ENCODE results near the gene ARF1. TPM values are rescaled to one million over a fixed set of nuclear protein-coding genes. Genes with fewer than 3 reads are reported as not detected.

ARF1 gene
- total RNA-seq, 1 experiment from 2014 or later, result 292 TPM

DNA sequence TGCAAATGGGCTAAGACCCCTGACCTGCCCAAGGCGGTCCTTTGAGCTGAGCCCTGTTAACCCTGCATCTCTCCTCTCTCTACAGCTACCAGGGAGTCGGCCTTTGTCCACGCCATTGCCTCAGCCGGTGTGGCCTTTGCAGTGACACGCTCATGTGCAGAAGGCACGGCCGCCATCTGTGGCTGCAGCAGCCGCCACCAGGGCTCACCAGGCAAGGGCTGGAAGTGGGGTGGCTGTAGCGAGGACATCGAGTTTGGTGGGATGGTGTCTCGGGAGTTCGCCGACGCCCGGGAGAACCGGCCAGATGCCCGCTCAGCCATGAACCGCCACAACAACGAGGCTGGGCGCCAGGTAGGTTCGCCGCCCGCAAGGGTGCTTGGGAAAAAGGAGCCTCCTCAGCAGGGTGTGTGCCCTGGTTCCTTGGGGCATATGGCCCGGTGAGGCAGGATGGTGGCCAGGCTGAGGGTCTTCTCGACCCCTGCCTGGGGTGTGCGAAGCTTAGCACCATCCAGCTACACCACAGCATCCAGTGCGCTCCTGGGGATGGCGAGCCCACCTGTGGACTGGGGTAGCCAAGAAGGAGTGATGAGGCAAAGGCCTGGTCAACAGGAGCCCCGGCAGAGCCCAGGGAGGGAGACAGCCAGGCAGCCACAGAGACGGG, 31.8 kb upstream of the ARF1 start:
- DNase-seq (ENCODE audit: low spot score), result no peak

DNA sequence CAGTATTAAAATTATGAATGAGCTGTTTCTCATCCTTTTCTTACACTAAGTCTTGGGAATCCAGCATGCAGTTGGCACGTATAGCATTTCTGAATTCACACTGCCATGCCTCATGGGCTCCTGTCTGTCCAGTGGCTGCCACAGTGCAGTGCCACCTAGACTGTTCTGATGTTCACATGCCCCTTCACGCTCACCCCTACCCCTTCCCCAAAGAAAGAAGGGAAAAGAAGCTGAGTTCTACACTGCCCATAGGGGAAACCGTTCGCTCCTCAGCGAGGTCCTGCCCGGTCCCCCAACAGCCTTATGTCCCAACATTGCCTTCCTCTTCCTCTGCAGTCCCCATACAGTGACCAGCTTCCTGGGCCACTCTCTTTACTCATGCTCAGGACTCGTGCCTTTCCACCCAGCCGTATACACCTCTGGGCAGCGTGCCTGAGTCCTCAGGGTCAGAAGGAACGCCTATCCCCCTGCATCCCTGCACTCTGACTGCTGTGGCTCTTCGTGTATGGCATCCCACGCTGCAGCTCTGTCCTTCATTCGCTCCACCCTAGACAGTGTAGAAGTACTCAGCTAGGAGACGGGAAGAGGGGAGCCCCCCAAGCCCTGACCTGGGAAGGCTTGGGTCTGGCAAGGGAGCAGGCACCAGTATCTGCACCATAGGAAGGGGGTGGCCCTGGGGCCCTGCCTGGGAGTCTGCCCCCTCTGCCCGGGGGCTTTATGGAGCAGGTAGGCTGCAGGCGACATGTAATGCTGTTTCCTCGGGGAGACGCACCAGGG, 24.1 kb upstream of the ARF1 start:
- DNase-seq (ENCODE audit: low spot score), result no peak

DNA sequence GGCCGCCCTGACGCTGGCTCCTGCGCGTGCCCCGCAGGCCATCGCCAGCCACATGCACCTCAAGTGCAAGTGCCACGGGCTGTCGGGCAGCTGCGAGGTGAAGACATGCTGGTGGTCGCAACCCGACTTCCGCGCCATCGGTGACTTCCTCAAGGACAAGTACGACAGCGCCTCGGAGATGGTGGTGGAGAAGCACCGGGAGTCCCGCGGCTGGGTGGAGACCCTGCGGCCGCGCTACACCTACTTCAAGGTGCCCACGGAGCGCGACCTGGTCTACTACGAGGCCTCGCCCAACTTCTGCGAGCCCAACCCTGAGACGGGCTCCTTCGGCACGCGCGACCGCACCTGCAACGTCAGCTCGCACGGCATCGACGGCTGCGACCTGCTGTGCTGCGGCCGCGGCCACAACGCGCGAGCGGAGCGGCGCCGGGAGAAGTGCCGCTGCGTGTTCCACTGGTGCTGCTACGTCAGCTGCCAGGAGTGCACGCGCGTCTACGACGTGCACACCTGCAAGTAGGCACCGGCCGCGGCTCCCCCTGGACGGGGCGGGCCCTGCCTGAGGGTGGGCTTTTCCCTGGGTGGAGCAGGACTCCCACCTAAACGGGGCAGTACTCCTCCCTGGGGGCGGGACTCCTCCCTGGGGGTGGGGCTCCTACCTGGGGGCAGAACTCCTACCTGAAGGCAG, 23.4 kb upstream of the ARF1 start:
- no peak for DNase-seq (ENCODE audit: low spot score)

DNA sequence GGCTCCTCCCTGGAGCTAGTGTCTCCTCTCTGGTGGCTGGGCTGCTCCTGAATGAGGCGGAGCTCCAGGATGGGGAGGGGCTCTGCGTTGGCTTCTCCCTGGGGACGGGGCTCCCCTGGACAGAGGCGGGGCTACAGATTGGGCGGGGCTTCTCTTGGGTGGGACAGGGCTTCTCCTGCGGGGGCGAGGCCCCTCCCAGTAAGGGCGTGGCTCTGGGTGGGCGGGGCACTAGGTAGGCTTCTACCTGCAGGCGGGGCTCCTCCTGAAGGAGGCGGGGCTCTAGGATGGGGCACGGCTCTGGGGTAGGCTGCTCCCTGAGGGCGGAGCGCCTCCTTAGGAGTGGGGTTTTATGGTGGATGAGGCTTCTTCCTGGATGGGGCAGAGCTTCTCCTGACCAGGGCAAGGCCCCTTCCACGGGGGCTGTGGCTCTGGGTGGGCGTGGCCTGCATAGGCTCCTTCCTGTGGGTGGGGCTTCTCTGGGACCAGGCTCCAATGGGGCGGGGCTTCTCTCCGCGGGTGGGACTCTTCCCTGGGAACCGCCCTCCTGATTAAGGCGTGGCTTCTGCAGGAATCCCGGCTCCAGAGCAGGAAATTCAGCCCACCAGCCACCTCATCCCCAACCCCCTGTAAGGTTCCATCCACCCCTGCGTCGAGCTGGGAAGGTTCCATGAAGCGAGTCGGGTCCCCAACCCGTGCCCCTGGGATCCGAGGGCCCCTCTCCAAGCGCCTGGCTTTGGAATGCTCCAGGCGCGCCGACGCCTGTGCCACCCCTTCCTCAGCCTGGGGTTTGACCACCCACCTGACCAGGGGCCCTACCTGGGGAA, 22.7 kb upstream of the ARF1 start:
- no peak for DNase-seq (ENCODE audit: low spot score)

DNA sequence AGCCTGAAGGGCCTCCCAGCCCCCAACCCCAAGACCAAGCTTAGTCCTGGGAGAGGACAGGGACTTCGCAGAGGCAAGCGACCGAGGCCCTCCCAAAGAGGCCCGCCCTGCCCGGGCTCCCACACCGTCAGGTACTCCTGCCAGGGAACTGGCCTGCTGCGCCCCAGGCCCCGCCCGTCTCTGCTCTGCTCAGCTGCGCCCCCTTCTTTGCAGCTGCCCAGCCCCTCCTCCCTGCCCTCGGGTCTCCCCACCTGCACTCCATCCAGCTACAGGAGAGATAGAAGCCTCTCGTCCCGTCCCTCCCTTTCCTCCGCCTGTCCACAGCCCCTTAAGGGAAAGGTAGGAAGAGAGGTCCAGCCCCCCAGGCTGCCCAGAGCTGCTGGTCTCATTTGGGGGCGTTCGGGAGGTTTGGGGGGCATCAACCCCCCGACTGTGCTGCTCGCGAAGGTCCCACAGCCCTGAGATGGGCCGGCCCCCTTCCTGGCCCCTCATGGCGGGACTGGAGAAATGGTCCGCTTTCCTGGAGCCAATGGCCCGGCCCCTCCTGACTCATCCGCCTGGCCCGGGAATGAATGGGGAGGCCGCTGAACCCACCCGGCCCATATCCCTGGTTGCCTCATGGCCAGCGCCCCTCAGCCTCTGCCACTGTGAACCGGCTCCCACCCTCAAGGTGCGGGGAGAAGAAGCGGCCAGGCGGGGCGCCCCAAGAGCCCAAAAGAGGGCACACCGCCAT, 21.9 kb upstream of the ARF1 start:
- DNase-seq (ENCODE audit: low spot score), result no peak

DNA sequence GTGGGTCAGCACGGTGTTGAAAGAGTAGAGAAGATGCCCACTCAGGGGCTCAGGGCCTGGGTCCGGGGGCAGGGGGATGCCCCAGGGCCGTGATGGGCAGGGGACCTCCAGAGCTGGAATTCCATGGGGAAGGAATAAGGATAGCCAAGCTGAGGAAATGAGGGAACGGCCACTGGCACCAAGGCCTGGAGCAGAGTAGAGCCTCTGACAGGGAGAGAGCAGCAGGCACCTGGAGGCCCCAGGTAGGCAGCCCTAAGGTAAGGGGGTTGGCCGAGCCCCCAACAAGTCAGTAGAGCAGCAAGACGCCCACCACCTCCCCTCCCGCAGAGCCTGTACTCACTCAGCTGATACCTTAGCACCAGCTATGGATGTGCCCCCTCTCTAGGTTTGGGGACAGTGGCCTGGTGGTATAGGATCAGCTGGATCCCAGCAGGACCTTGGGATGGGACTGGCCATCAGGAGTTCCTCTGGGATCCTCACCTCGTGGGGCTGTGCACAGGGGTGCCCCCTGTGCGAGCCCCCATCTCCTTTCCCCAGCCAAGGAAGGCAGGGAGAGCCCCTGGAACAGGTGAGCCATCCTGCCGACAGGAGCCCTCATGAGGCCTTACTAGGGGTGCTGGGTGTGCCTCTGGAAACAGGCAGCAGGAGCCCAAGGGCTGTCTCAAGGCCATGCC, 21.0 kb upstream of the ARF1 start:
- no peak for DNase-seq (ENCODE audit: low spot score)

DNA sequence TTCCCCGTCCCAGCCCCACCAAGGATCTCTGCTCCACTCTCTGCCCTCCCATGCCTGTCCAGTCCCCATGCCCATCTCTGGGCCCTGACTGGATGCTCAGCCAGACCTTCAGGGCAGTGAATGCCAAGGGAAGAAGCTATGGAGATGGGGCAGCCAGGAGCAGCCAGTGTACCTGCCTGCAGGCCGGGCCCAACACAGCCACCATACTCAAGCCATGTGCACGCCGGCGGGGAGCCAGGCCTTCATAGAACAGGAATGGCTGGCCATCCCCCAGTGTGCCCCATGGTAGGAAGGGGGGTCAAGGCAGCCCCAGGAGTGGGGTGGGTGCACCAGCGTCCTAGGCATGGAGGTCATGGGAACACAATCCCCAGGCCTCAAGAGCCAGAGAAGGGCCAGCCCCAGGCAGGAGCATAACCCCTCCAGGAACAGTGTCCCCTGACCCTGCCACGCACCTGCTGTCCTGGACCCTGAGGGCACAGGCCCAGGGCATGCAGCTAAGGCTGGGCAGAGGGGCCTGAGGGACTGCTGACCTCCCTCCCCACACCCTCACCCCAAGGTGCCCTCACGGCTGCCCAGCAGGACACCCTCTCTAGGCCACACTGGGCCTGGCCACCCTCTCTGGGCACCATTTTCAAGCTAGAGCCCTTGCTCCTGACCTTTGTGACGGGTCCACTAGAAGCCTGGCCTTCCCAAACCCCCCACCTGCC, 20.3 kb upstream of the ARF1 start:
- no peak for DNase-seq (ENCODE audit: low spot score)

DNA sequence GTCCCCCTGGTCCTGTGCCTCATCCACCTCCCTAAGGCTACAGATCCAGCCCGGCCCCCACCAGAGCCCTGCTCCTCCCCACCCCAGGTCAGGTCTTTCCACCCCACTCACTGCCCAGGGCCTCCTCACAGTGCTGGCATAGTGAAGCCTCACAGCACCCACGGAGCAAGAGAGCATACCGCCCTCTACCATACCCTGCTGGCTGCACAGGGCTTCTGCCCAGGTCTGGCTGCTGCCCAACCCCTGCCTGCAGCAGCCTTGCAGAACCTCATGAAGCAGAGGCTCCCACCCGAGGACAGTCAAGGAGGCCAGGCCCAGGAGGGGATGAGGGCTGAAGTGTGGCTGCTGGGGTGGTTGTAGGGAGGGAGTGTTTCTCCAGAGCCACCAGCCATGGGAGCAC, 19.7 kb upstream of the ARF1 start:
- DNase-seq (ENCODE audit: low spot score), result no peak

DNA sequence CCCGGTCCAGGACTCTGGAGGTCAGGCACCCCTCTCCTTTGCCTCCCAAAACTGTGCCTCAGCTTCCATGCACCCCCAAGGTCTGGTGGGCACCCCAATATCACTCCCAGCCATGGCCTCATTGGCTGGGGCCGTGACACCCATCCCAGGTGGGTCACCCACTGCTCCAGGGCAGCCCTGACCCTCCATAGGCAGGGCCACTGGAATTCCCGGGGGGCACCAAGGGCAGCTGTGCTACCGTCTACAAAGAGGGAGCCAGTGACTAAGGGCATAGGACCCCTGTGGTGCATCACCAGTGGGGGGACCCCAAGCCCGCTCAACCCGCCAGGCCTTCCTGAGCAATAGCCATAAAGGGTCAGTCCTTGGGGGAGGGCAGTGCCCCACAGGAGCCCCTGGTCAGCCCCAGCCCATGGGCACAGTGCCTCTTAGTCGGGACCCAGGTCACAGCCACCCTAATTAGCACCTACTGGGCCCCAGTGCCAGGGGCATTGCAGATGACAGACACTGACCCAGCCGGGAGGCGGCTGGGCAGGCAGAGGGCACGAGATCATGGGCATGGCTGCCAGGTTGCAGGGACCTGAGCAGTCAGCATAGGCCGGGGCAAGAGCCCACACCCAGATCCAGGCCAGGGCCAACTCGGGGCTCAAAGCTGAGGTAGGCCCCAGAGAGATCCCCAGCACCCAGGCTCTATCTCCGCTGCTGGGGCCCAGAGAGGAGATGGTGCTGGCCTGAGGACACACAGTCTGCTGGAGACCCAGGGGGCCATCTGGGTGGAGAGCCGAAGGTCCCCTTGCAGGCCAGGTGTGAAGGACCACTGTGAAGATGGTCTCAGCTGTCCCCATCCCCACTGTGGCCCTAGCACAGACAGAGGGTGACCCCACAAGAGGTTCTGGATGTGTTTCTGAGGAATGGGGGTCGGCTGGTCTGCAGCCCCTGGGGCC, 19.0 kb upstream of the ARF1 start:
- no peak for DNase-seq (ENCODE audit: low spot score)

DNA sequence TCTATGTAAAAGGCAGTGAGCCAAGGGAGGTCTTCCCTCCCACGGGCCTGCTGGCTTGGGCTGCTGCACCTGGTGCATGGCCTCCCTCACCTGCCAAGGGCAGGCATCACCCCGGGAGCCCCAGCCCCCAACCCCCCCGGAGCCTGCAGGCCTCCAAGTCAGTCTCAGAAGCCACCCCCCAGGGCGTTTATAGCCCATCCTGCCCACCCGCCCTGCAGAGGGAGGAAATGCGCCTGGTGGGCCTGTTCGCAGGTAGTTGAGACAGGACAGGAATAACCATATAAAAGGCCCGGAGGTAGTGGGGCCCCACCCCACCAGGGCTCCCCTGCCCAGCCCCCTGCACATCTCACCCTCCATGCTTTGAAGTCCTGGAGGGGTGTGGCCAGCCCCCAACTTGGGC, 18.2 kb upstream of the ARF1 start:
- no peak for DNase-seq (ENCODE audit: low spot score)

DNA sequence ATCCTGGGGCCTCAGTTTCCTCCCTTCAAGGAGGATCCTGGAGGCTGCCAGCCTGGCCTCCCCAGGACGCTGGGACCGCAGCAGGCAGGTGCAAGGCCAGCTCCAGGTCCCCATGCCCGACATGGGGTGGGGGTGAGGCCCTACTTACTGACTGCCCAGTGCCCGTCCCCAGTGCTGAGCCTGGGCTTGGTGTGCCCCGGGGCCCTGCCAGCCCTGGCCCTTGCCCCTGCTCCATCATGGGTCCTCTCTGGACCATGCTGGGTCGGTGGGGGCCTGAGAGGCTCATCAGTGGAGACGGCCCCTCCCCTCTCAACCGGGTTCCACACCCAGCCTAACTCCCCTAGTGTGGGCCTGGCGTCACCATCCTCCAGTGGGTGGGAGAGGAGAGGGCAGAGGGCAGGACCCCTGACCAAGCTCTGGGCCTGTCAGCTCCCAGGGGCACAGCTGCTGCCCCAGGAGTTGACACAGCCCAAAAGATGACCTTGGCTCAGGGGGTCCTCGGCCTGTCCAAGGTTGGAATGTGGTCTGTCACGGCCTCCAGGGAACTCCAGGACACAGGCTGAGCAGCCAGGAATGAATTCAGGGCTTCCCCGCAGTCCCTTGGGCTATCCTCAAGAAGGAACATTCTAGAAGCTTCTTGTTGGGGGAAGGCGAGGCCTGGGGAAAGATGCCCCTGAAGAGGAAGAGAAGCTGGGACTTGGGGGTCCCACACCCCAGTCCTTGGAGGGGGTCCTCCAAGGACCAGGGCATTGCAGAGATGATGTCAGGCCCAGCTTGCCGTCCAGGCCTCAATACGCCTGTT, 17.6 kb upstream of the ARF1 start:
- no peak for DNase-seq (ENCODE audit: low spot score)

DNA sequence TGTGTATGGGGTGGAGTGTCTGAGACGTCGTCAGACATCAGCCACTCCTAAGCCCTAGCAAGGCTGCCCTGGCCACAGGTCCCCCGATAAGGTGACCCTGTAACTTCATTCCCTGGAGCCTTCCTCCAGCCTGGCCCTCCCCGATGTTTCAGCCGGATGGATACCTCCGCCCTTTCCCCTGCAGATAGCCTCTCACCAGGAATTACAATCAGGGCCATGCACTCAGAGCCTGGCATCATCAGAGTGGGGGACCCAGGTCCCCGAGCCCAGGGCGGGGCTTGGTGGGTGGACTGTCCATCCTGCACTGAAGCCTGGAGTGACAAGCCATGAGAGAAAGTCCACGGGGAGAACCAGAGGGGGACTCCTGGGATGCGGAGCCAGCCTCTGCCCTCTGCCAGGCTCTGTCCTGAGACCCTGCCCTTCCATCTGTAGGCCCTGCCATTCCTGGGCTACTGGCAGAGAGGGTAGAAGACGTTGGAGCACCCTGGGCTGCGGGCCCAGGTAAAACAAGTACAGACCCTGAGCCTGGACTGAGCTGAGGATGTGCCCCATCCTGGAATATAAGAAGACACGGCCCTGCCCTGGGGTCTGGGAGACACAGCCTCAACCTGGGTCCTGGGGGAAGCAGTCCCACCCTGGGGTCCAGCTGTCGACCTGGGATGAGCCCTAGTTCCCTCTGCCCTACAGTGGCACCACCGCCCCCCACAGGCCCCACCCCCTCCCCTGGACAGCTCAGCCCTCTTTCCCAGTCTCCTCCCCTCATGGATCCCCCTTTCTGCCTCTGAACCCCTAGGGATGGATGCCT, 16.8 kb upstream of the ARF1 start:
- DNase-seq (ENCODE audit: low spot score), result no peak

DNA sequence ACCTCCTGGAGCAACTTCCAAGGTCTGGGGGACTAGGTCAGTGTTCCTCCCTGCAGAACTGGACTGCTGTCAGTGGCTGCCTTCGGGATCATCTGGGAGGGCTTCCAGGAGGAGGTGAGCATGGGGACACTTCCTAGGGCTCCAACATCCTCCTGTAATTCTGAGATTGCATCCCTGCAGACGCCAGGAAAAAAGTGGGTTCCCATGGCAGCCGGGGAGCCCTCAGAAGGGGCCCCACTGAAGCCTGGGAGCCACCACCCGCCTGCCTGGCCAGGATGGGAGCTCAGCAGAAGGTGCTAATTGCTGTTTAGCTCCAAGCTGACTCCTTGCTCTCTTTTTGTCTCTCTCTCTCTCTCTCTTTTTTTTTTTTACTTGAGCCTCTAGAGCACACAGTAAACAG, 16.1 kb upstream of the ARF1 start:
- DNase-seq (ENCODE audit: low spot score), result no peak

DNA sequence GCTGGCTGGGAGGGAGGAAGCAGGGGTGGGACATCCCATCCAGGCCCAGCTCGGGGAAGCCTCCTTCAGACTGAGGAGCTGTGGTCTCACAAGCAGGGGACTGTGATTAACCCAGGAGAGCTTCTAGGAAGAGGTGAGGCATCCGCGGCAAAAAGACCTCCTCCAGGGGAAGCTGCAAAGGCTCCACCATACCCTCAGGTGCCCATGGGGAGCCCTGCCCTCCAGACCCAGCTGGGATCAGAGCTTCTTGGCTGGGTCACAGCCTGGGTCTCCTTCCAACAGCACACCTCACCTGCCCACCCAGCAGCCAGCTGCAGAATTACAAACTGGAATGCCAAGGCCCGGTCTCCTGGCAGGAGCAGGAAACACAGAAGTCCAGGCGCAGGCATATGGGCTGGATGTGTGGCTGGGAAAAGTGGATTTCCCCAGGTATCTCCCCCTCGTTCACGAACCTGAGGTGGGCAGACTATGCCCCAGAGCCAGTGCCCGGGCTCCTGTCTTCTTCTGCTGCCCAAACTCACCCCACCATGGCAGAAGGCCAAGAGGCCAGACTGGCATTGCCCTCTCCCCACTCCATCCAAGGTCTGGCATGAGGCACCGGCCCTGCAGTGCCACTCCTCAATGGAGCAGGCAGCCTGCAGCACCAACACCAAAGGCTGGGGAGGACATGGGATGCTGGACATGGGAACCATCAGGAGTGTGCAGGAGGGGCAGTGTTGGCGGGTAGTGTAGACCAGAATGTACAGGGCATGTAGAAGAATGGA, 15.4 kb upstream of the ARF1 start:
- DNase-seq (ENCODE audit: low spot score), result no peak

DNA sequence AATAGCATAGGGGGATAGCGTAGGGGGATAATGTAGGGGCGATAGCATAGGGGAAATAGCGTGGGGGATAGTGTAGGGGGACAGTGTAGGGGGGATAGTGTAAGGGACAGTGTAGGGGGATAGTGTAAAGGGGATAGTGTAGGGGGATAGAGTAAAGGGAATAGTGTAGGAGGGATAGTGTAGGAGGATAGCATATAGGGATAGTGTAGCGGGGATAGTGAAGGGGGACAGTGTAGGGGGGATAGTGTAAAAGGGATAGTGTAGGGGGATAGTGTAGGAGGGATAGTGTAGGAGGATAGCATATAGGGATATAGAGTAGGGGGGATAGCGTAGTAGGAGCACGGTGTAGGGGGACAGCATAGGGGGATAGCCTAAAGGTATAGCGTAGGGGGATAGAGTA, 14.1 kb upstream of the ARF1 start:
- DNase-seq (ENCODE audit: low spot score), result no peak

DNA sequence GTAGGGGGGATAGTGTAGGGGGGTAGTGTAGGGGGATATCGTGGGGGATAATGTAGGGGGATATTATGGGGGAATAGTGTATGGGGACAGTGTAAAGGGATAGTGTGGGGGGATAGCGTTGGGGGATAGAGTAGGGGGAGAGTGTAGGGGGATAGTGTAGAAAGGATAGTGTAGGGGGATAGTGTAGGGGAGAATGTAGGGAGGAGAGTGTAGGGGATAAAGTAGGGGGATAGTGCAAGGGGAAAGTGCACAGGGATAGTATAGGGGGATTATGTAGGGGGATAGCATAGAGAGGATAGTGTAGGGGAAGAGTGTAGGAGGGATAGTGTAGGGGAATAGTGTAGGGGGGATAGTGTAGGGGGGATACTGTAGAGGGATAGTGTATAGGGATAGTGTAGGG, 12.3 kb upstream of the ARF1 start:
- no peak for DNase-seq (ENCODE audit: low spot score)

DNA sequence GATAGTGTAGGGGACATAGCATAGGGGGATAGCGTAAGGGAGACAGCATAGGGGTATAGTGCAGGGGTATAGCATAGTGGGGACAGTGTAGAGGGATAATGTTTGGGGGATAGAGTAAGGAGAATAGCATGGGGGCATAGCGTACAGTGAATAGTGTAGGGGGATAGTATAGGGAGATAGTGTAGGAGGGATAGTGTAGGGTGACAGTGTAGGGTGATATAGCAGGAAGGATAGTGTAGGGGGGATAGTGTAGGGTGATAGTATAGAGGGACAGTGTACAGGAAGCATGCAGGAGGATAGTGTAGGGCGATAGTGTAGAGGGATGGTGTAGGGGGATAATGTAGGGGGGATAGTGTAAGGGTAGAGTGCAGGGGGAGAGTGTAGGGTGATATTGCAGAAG, 11.7 kb upstream of the ARF1 start:
- no peak for DNase-seq (ENCODE audit: low spot score)

All from A172 (cell line).